ENCODE results near the gene LAMP5.

GRCh38 chr20:9503526-9504245 lies 10.7 kb upstream of the LAMP5 start:
- TF ChIP-seq CTCF (IDR thresholded peaks at IDR 0.05; ENCODE audit: insufficient read depth, low read depth, low read length) (no peak), EZH2 (IDR thresholded peaks at IDR 0.05; ENCODE audit: insufficient read depth, low read length) (no peak)
